GM13976 (cell line): Measurements from ENCODE around the gene MVD.
A peak's percentile ranks its signal among the peaks of the same experiment; 100 is the strongest.

Source experiments
- DNase-seq: peaks from one replicate; pipeline ENCODE4 v3.0.0; 2012; ENCODE audit warnings: low spot score
- in situ Hi-C: fragments of 300-500 bp; cut with MboI; formaldehyde crosslinking; loops from one replicate; pipeline ENCODE4 v1.12.0; 2022; ENCODE audit warnings: low sequenced_read_pairs, mixed read lengths, inconsistent platforms; ENCODE audit not compliant: unreplicated experiment
- TF ChIP-seq, protein P1 (sequence below): IDR thresholded peaks from 2 replicates; pipeline ENCODE4 v1.5.1; 2012; ENCODE audit warnings: borderline replicate concordance, mild to moderate bottlenecking; ENCODE audit not compliant: insufficient read depth; ENCODE audit errors: extremely low read depth, missing control alignments, control extremely low read depth

MVD gene

DNA sequence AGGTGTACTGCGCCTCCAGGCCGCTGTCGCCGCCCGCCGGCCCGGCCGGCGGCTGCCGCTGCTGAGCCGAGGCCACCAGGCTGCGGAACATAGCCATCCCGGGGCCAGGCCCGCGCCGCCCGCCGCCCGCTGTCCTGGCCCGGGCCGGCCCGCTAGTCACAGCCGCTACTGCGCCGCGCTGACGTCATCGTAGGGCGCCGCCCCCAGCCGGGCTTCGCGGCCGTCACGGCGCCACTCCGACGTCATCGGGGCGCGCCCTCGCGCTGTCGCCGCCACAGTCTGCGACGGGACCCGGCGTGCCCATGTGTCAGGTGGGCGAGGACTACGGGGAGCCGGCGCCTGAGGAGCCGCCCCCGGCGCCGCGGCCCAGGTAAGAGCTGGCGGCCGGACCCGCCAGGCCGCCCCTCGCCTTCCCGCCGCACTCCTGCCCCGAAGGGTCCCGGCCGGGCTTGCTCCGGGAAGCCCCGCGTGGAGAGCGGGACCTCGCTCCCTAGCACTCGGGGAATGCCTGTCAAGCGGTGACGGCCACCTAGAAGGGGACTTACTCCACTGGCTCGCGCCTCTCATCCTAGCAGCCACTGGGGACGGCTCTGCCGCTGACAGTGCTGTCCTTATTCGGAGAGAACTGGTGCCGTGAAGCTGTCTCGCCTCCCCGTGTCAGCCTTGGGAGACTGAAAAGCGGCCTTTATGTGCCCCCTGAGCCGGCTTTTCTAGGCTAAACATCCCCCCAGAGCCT, 43.5 kb upstream of the MVD start, which contains the start of the genes CTU2 and RNF166:
Gene CTU2, plus strand, starts transcription at position 275 of the 736 bp plus-strand sequence. Its CDS starts 28 bp downstream, at position 303.
Gene RNF166, minus strand, starts transcription at position 180 of the 736 bp plus-strand sequence. Its CDS starts 83 bp downstream, at position 97.
- in situ Hi-C loops: no loop called here
- TF ChIP-seq, protein P1, sequence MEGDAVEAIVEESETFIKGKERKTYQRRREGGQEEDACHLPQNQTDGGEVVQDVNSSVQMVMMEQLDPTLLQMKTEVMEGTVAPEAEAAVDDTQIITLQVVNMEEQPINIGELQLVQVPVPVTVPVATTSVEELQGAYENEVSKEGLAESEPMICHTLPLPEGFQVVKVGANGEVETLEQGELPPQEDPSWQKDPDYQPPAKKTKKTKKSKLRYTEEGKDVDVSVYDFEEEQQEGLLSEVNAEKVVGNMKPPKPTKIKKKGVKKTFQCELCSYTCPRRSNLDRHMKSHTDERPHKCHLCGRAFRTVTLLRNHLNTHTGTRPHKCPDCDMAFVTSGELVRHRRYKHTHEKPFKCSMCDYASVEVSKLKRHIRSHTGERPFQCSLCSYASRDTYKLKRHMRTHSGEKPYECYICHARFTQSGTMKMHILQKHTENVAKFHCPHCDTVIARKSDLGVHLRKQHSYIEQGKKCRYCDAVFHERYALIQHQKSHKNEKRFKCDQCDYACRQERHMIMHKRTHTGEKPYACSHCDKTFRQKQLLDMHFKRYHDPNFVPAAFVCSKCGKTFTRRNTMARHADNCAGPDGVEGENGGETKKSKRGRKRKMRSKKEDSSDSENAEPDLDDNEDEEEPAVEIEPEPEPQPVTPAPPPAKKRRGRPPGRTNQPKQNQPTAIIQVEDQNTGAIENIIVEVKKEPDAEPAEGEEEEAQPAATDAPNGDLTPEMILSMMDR: no peak
- peak; percentile 99 for DNase-seq

DNA sequence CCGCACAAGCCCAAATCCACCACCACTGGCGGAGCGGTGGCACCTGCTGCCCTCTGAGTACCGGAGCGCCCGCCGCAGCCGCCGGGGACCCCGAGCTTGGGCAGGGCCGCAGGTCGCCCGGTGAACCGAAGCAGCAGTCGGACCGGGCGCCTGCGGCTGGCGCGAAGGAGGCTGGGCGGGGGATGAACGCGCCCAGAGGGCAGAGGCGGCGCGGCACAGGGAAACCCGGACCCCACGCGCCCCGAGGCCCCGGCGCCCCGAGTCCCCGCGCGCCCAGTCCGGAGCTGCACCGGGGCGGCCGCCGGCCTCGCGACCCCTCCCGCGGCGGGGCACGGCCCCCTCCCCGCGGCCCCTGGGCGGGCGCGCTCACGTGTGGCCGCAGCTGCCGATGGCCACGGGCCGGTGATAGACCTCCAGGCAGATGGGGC, 42.9 kb upstream of the MVD start:
- TF ChIP-seq, protein P1: no peak
- no peak for DNase-seq
- in situ Hi-C loops: no loop called here

DNA sequence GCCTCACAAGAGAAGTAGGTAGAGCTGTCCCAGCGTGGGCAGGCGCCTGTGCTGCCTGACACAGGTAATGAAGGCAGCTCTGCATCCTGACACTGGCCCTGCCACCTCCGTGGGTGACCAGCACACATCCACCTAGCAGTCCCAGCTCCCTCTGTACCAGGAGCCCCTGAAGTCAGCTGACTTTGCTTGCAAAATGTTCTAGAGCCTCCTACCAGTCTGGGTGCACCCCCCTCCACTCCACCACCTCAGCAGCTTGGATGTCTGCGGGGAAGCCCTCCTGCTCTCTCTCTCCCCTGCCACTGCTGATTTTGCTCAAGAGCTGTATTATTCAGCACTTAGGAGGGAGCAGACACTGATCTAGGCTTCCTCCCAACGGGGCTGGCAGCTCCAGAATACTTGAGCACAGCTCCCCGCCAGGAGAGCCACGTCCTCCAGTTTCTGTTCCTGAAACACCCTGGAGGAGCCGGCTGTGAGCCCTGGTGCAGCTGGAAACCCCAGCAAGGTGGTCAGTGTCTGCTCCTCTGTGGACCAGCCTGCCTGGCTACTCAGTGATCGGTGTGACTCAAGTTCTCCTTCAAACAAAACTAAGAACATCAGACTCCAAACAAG, 42.3 kb upstream of the MVD start:
- TF ChIP-seq, protein P1: no peak
- no peak for DNase-seq
- in situ Hi-C loops: no loop called here

DNA sequence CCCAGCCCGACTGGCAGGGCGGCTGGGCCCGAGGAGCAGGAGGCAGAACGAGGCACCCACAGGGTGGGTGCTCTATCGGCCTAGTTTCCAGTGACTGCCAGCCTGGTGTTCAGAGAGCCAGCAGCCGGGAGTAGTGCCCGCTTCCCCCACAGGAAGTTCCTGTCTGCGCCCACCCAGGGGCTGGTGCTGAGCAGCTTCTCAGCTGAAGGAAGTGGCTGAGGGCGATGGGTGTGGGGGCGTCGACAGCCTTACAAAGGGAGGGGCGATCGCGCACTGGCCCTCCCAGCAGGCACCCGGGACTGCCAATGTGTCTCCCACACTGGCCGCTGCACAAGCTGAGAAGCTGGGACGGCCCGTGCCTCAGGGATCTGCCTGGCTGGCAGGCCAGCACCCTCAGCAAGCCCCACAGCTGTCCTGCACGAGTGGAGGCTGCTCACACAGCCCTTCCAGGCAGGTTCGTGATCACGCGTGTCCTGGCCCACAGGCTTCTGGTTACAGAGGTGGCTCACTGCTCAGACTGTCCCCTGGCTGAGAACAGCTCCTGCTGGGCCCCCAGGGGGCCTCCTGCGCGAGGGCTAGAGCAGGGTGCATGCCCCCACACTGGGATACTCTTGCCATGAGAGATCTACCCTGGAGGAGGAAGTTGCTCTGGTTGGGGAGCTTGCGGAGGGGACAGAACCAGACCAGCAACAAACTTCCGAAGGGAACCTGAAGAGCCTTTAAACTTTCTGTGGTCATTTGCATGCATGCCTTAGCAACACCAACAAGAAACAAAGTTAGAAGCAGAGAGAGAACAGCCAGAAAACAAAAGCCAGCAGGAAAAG, 40.8 kb upstream of the MVD start:
- in situ Hi-C loops: no loop called here
- TF ChIP-seq, protein P1: no peak
- DNase-seq: no peak

DNA sequence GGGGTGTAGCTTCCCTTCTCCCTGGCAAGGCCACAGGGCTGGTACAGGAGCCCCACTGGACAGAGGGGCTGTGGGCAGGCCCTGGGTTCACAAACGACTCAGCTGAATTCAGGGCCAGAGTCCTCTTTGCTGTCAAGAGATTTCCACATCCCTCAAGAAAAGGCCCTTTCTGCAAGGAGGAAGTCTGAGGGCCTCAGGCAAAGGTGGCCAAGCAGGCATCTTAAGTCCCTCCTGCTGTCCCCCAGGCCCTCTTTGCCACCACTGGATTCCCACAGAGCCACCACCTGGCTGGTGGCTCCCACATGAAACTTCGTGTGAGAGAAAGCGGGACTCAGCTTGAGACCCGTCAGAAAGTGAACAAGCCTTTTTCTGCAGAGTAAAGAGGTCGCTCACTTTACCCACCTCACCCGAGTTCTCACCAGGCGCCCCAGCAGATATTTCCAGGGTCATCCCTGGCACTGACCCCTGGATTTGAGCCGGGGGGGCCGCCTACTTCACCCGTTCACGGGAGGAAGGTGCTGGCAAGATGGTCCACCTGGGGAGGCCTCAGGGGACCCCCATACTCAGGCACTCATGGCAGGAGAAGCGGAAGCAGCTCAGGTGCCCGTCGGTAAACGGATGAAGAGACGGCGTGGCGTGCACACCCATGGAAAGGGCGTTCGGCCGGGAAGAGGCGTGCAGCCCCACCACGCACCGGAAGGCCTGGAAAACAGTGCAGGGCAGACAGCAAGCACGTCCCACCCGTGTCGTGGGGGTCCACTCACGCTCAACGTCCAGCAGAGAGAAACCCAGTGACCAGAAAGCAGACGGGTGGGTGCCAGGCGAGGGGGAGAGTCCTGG, 39.7 kb upstream of the MVD start:
- in situ Hi-C loops: no loop called here
- no peak for DNase-seq
- TF ChIP-seq, protein P1: no peak

DNA sequence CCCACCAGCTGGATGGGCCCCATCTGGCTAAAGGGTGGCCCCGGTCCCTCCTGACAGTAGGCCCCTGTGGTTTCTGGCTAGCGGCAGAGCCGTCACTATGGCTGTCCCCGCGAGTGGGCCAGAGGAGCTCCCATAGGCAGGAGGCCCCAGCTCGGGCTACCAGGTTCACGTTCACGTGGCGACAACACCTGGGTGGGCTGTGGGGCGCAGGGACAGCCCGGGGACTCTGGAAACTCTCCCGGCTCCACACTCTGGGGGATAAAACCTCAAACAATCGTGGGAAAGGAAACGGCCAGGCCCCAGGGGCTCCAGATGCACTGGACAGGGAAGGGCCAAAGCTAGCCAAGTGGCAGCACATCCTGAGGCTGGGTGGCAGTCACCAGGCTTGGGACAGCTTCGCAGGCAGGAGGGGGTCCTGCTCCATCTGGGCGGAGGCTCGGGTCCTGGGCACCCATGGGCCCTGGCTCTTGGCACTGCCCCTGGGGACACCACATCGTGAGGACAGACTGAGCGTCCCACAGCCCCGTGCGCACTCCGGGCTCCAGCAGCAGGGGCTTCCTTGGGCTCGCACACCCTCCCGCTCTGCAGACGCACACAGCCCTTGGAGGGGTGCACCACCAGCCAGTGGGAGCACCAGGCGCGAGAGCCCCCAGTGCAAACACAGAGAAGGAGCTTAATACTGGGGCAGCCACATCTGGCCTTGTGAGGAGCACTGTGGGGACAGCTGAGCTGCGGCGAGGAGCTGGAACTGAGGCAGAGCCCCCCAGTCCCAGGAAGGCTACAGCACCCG, 38.9 kb upstream of the MVD start:
- in situ Hi-C loops: no loop called here
- TF ChIP-seq, protein P1: no peak
- DNase-seq: no peak
